Ectodermal cell (in vitro differentiated cells): Measurements from ENCODE around the gene ZMYM2.

Source experiments
- H3K27ac ChIP-seq: 2 replicates; pipeline ENCODE4 v1.7.0; 2013; ENCODE audit warnings: mild to moderate bottlenecking, low read depth, low read length; ENCODE audit not compliant: insufficient read depth, poor library complexity, severe bottlenecking
- H3K27me3 ChIP-seq: 2 replicates; pipeline ENCODE4 v1.7.0; 2013; ENCODE audit warnings: mild to moderate bottlenecking, low read length; ENCODE audit not compliant: insufficient read depth, control insufficient read depth, poor library complexity, severe bottlenecking
- H3K36me3 ChIP-seq: one replicate; pipeline ENCODE4 v1.7.0; 2013; ENCODE audit warnings: low read length; ENCODE audit not compliant: control insufficient read depth, insufficient read depth
- H3K4me1 ChIP-seq: one replicate; pipeline ENCODE4 v1.7.0; 2013; ENCODE audit warnings: low read length; ENCODE audit not compliant: control insufficient read depth, insufficient read depth
- H3K4me3 ChIP-seq: 2 replicates; pipeline ENCODE4 v1.7.0; 2013; ENCODE audit warnings: low read depth, low read length, control low read depth; ENCODE audit not compliant: insufficient read depth
- H3K9me3 ChIP-seq: 2 replicates; pipeline ENCODE4 v1.7.0; 2013; ENCODE audit warnings: mild to moderate bottlenecking, low read length, moderate library complexity; ENCODE audit not compliant: control insufficient read depth
- WGBS, 2 experiments: methylation state at CpG; one replicate each; pipeline ENCODE4 v1.1.7; 2013; ENCODE audit warnings: missing lambda C conversion rate in 2 of 2; 5-methylcytosine and 5-hydroxymethylcytosine counted together

The ZMYM2 gene

DNA sequence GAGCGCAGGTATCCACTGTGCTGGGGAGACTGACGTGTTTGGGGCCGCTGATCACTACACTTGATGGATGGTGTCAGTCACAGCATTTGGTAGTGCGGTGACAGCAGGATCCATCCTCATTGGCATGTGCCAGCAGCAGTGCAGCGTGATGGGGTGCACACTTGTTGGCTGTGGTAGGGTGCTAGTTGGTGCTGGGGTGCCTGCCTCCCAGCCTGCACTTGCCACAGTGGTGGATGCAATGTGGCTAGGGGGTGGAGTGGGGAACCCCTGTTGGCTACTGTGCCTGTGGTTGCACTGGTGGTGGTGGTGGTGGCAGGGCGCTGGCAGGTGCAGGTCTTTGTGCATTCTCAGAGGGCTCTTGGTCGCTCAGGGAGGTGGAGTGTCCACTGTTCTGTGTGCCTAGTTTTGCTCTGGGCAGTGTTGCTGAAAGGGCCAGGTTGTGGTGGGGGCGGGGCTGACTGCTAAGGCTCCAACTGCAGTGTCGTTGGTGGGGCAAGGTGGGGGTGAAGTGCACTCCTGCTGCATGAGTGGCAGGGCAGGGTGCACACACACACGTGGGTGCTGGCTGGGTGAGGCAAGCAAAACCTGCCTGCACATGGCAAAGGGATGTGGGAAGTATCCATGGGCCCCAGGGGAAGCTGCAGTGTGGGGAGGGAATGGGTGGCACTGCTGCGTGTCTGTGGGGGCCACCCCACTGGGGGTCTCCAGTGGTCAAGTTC, 84.8 kb downstream of the ZMYM2 start:
- 93 to 97% methylated on average over 11 of the region's 11 CpGs for WGBS, 2 experiments
- no peak overlapping the region for H3K27ac ChIP-seq
- H3K36me3 ChIP-seq, result peaks cover 21% of the 10 kb centered on the region
- no peak overlapping the region for H3K4me3 ChIP-seq
- H3K9me3 ChIP-seq, result no peaks in the 10 kb centered on the region
- no peaks in the 10 kb centered on the region for H3K4me1 ChIP-seq
- H3K27me3 ChIP-seq, result no peaks in the 10 kb centered on the region

DNA sequence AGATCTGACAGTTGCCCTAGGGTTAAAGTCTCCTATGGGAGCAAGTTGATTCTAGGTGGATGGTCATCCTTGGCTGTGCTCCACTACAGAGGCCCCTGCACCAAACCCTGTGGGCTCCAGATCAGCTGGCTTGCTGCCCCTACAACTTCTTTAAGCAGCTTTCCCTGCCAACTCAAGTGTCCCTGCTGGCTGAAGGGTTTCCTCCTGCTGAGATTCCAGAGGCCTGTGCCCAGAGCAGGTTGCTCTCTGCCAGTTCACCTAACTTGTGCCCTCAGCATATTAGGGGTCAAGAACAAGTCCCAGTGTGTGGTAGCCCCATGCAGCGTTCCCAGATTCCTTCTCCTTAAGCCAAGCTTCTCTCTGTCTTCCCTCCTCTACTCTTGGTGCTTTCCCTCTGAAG, 85.6 kb downstream of the ZMYM2 start:
- WGBS, 2 experiments, result 90 to 93% methylated on average over 1 of the region's 1 CpG
- Histone ChIP-seq H3K4me3 (no peak overlapping the region), H3K9me3 (no peaks in the 10 kb centered on the region), H3K4me1 (no peaks in the 10 kb centered on the region), H3K36me3 (peaks cover 18% of the 10 kb centered on the region), H3K27ac (no peak overlapping the region), H3K27me3 (no peaks in the 10 kb centered on the region)

DNA sequence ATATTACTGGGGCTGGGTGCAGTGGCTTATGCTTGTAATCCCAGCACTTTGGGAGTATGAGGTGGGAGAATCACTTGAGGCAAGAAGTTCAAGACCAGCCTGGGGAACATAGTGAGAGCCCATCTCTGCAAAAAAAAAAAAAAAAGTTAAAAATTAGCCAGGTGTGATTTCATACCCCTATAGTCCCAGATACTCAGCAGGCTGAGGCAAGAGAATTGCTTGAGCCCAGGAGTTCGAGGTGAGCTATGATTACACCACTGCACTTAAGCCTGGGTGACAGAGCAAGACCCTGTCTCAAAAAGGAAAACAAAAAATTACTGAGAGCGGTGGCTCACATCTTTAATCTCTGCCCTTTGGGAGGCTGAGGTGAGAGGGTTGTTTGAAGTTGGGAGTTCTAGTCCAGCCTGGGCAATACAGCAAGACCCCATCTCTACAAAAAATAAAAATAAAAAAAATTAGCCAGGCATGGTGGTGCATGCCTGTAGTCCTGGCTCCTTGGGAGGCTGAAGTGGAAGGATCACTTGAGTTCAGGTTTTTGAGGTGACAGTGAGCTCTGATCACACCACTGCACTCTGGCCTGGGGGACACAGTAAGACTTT, 87.5 kb downstream of the ZMYM2 start:
- H3K36me3 ChIP-seq, result peaks cover 11% of the 10 kb centered on the region
- no peaks in the 10 kb centered on the region for H3K27me3 ChIP-seq
- 94 to 95% methylated on average over 2 of the region's 2 CpGs for WGBS, 2 experiments
- H3K4me1 ChIP-seq, result no peaks in the 10 kb centered on the region
- no peak overlapping the region for H3K27ac ChIP-seq
- H3K9me3 ChIP-seq, result no peaks in the 10 kb centered on the region
- H3K4me3 ChIP-seq, result no peak overlapping the region

DNA sequence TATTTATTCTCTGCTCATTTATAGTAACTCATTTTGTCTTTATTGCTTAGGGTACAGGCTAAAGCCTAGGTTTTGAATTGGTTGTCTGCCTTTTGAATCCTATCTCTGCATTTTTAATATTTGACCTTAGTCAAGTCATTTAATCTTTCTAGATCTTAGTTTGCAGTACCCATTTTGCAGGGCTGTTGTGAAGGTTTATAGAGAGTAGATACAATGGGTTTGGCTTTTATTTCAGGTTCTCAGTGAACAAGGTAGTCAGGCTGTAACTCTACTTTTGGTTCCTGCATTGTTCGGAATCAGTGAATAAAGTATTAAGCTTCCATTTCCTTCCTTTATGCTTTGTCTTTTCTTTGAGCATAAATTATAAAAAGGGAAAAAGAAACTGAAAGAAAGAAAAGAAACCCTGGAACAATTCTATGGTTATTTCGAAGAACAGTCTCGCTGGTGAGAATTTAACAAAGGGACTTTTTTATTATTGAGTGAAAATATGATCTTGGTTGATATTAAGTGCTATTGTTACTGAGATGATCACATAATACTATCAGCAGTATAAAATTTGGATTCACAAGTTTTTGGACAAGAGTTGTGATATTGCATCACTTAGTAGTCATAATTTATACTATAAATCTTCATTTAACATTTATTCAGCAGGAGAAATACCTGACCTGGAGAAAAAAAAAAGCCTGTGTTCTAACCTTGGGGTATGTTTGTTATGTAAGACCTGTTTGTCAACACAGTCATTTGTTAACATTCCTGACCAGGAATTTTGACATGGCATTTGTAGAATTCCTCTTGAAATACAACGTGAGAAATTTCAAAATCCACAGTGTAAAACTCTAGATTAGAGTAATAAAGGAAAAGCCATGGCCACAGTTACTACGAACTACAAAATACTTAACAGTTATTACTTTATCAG, 91.3 kb downstream of the ZMYM2 start:
- Histone ChIP-seq H3K27me3 (no peaks in the 10 kb centered on the region), H3K36me3 (peaks cover 3% of the 10 kb centered on the region), H3K4me1 (no peaks in the 10 kb centered on the region), H3K4me3 (no peak overlapping the region), H3K27ac (no peak overlapping the region), H3K9me3 (no peaks in the 10 kb centered on the region)
- WGBS, 2 experiments, result 91 to 95% methylated on average over 3 to 5 of the region's 5 CpGs

DNA sequence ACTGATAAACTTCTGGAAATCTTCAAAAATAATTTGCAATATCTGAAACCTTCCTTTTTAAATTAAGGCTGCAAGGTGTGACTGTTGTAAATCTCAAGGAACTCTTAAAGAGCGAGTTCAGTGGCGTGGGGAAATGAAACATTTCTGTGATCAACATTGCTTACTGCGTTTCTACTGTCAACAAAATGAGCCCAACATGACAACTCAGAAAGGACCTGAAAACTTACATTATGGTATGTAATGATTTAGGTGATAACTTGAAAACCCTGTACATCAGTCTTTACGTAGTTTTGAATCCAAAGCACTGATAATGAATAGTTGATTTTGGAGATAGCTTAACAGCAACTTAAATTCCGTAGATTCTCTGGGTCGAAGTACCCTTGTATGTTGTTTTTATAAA, 92.8 kb downstream of the ZMYM2 start:
- Histone ChIP-seq H3K4me3 (no peak overlapping the region), H3K27ac (no peak overlapping the region), H3K27me3 (no peaks in the 10 kb centered on the region), H3K9me3 (no peaks in the 10 kb centered on the region), H3K36me3 (peaks cover 6% of the 10 kb centered on the region), H3K4me1 (no peaks in the 10 kb centered on the region)
- WGBS, 2 experiments, result 97 to 98% methylated on average over 6 of the region's 6 CpGs

DNA sequence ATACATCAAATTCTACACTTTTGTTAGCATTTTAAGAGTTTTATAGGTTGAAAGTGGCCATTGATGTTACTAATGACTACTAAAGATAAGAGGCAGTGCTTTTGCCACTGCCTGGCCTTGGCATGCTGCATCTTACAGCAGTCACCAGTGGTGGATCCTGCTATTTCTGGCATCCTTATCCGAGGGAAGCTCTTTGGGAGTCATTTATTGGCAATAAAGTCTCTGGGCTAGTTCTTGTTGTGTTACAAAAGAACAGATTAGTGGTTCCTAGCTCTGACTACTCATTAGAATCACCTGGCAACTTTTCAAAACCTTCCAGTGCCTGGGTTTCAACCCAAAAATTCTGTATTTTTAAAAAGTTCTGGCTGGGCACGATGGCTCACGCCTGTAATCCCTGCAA, 94.5 kb downstream of the ZMYM2 start:
- no peak overlapping the region for H3K4me3 ChIP-seq
- H3K27me3 ChIP-seq, result no peaks in the 10 kb centered on the region
- H3K4me1 ChIP-seq, result no peaks in the 10 kb centered on the region
- H3K27ac ChIP-seq, result no peak overlapping the region
- peaks cover 9% of the 10 kb centered on the region for H3K36me3 ChIP-seq
- no peaks in the 10 kb centered on the region for H3K9me3 ChIP-seq
- WGBS, 2 experiments, result 91 to 94% methylated on average over 3 of the region's 3 CpGs

DNA sequence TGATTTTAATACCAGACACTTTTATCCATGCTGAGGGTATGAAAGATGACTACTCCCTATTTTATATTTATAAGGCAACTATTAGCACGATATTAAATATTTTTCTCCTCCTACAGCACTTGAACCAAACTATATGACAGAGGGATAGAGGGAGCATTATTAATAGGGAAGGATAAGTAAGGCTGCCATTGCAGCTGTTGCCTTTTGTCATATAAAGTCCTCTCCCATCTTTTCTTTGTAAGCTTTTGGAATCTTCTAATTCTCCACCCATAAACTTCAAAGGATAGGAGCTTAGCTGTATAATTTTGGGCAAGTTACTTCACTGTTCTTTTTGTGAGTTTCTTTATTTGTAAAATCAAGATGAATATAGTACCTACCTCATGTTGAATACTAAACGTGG, 95.4 kb downstream of the ZMYM2 start:
- 80 to 90% methylated on average over 1 of the region's 2 CpGs for WGBS, 2 experiments
- no peaks in the 10 kb centered on the region for H3K27me3 ChIP-seq
- H3K4me1 ChIP-seq, result no peaks in the 10 kb centered on the region
- H3K4me3 ChIP-seq, result no peak overlapping the region
- peaks cover 9% of the 10 kb centered on the region for H3K36me3 ChIP-seq
- no peaks in the 10 kb centered on the region for H3K9me3 ChIP-seq
- no peak overlapping the region for H3K27ac ChIP-seq

DNA sequence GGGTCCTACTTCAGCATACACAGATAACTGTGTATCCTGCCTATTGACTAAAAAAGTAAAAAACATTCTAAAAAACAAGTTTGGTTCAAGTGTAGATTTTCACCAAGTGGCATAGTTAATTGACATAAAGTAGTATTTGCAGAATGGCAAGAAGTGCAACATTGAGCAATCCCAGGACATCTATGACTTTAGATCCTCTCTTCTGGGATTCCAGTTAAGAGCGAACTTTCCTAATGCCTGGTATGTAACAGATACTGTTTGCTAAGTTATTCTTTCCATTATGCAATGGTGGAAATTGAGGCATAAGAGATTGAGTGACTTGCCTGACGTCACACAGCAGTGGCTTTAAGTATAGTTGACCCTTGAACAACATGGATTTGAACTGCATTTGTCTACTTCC, 96.1 kb downstream of the ZMYM2 start:
- H3K36me3 ChIP-seq, result peaks cover 13% of the 10 kb centered on the region
- 92 to 94% methylated on average over 2 of the region's 2 CpGs for WGBS, 2 experiments

DNA sequence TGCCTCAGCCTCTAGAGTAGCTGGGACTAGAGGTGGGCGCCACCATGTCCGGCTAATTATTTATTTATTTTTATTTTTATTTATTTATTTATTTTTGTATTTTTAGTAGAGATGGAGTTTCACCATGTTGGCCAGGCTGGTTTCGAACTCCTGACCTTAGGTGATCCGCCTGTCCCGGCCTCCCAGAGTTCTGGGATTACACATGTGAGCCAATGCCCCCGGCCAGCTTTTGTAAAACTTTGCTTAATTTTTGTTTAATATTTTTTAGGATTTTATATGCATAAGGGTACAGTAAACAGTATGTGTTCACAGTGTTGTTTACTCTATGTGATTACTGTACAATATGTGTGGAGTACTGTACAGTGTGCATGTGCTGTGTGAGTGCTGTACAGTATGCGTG, 98.7 kb downstream of the ZMYM2 start:
- Histone ChIP-seq H3K36me3 (peaks cover 32% of the 10 kb centered on the region), H3K9me3 (no peaks in the 10 kb centered on the region), H3K4me1 (no peaks in the 10 kb centered on the region), H3K27ac (no peak overlapping the region), H3K4me3 (no peak overlapping the region), H3K27me3 (no peaks in the 10 kb centered on the region)
- WGBS, 2 experiments, result 94 to 96% methylated on average over 4 to 5 of the region's 7 CpGs

More for the DNA sequence above, 96.1 kb downstream of the ZMYM2 start:
- Histone ChIP-seq H3K4me1 (no peaks in the 10 kb centered on the region), H3K27me3 (no peaks in the 10 kb centered on the region), H3K4me3 (no peak overlapping the region), H3K27ac (no peak overlapping the region), H3K9me3 (no peaks in the 10 kb centered on the region)

DNA sequence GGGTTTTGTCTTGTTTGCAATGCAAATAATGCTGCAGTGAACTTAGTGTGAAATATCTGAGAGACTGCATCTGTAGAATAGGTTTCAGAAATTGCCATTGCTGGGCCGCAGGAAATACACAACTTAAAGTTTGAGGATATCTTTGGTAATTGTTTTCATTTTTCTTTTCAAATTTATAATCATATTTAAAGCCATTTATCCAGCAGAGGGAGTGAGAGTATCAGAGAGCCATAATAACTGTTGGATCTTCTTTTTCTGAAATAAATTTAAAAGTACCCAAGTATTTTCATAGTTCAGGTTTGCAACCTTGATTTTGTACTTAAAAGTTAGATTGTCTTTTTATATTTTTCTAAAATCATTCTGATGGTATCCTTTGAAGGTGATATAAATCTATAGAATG, 99.4 kb downstream of the ZMYM2 start:
- no peak overlapping the region for H3K27ac ChIP-seq
- no peak overlapping the region for H3K4me3 ChIP-seq
- no peaks in the 10 kb centered on the region for H3K27me3 ChIP-seq
- H3K36me3 ChIP-seq, result peaks cover 37% of the 10 kb centered on the region
- no peaks in the 10 kb centered on the region for H3K9me3 ChIP-seq
- H3K4me1 ChIP-seq, result no peaks in the 10 kb centered on the region
- WGBS, 2 experiments, result 100% methylated on average over 1 of the region's 1 CpG; no CpG with 5 or more reads in 1 of the 2 experiments
